HG03039 (cell line): ENCODE data around the gene NSFL1C.

Experiments used
- ATAC-seq: cut with Tn5 transposase; IDR thresholded peaks from one replicate; pipeline ENCODE4 v1.9.1; 2021; ENCODE audit warnings: mild to moderate bottlenecking, moderate library complexity; ENCODE audit not compliant: unreplicated experiment

The NSFL1C gene

GRCh38 chr20:1394686-1395085, 72.0 kb downstream of the NSFL1C start:
- no peak for ATAC-seq

- no peak for ATAC-seq
Observed at GRCh38 chr20:1393507-1393882, 73.2 kb downstream of the NSFL1C start.

GRCh38 chr20:1392693-1393506, 73.7 kb downstream of the NSFL1C start, which contains the start of gene FKBP1A:
FKBP1A (minus strand) TSS chr20:1393054; CDS start chr20:1392998, 56 bp downstream.
- ATAC-seq: peak; percentile 88

GRCh38 chr20:1392443-1392692, 74.3 kb downstream of the NSFL1C start:
- no peak for ATAC-seq
